ENCODE measurements around the gene LRRC75A. TPM values are rescaled to one million over a fixed set of nuclear protein-coding genes. Genes with fewer than 3 reads are reported as not detected.

The LRRC75A gene
- total RNA-seq, 3 donors from 2014 or later: 1.5 to 3.3 (median 1.6) TPM

DNA sequence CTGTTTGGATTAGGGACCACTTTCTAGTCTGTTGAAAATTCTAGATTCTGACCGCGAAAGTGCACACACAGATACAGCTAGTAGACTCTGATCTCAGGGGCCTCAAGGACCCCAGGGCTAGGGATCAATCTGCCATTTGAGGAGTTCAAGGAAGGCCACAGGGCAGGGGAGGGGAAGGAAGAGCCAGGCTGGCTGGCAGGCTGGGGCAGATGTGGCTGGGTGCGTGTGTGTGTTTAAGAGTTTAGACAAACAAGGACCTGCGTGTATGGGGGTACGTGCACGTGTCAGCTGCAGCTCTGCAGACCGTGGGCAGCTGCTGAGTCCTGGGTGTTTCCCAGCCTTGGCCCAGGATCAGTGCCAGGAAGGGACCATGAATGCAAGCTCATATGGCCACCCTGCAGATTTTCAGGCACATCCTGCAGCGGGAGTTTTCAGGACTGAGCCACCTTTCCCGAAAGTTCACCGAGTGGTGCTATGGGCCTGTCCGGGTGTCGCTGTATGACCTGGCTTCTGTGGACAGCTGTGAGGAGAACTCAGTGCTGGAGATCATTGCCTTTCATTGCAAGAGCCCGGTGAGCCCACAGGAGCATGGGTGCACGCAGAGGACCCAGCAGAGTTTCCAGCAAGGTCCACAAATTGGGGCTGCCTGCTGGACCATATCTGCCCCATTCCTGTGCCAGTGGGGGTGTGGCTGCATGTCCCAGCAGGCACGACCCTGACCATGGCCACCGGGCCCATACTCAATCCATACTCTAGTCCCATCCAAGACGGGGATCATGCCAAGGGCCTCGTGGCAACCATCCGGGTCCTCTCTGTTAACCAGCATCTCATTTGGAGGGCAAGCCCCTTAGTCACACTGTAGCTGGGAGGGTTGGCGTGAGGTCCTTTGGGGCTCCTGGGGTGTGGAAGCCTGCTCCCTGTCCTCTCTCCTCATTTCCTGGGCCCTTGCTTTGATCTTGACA is 66.0 kb downstream of the LRRC75A start:
- TF ChIP-seq POLR2AphosphoS5 (IDR thresholded peaks at IDR 0.05) (no peak), POLR2A (IDR thresholded peaks at IDR 0.05) (no peak)
- TF ChIP-seq, protein P1, sequence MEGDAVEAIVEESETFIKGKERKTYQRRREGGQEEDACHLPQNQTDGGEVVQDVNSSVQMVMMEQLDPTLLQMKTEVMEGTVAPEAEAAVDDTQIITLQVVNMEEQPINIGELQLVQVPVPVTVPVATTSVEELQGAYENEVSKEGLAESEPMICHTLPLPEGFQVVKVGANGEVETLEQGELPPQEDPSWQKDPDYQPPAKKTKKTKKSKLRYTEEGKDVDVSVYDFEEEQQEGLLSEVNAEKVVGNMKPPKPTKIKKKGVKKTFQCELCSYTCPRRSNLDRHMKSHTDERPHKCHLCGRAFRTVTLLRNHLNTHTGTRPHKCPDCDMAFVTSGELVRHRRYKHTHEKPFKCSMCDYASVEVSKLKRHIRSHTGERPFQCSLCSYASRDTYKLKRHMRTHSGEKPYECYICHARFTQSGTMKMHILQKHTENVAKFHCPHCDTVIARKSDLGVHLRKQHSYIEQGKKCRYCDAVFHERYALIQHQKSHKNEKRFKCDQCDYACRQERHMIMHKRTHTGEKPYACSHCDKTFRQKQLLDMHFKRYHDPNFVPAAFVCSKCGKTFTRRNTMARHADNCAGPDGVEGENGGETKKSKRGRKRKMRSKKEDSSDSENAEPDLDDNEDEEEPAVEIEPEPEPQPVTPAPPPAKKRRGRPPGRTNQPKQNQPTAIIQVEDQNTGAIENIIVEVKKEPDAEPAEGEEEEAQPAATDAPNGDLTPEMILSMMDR (IDR thresholded peaks at IDR 0.05): no peak
- Histone ChIP-seq H3K36me3 (no peaks in the 10 kb centered on the region), H3K4me3 (no peak overlapping the region), H3K27ac (no peak overlapping the region), H3K9me3 (no peaks in the 10 kb centered on the region), H3K4me1 (no peaks in the 10 kb centered on the region), H3K27me3 (no peaks in the 10 kb centered on the region)
- no peak for DNase-seq (ENCODE audit: low spot score in 2 of 2)
- intact Hi-C loops (cut with DNase I; ENCODE audit: low total_unique reads): loop anchor here (5.0 kb wide), 1 partner anchor 1306 kb away; no protein-coding TSS in a partner anchor

DNA sequence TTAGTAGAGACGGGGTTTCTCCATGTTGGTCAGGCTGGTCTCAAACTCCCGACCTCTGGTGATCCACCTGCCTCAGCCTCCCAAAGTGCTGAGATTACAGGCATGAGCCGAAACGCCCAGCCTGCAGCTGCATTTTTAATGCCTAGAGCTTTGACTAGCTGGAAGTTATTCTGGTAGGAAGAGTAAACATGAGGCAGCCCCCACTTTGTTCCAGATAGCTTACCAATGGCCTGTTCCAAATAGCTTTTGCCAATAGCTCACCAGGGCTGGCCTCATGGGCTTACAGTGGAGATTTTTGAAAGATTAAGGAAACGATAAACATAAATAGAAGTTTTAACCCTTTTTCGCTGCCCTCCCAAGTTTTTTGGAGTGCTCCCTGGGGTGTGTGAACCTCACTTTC is 66.8 kb downstream of the LRRC75A start:
- TF ChIP-seq, protein P1 (IDR thresholded peaks at IDR 0.05): no peak
- TF ChIP-seq POLR2AphosphoS5 (IDR thresholded peaks at IDR 0.05): no peak
- Histone ChIP-seq H3K4me1 (no peaks in the 10 kb centered on the region), H3K36me3 (no peaks in the 10 kb centered on the region), H3K9me3 (no peaks in the 10 kb centered on the region), H3K4me3 (no peak overlapping the region), H3K27me3 (no peaks in the 10 kb centered on the region), H3K27ac (no peak overlapping the region)
- DNase-seq (ENCODE audit: low spot score in 2 of 2): no peak
- intact Hi-C loops (cut with DNase I; ENCODE audit: low total_unique reads): loop anchor here (5.0 kb wide), 1 partner anchor 1307 kb away; no protein-coding TSS in a partner anchor

DNA sequence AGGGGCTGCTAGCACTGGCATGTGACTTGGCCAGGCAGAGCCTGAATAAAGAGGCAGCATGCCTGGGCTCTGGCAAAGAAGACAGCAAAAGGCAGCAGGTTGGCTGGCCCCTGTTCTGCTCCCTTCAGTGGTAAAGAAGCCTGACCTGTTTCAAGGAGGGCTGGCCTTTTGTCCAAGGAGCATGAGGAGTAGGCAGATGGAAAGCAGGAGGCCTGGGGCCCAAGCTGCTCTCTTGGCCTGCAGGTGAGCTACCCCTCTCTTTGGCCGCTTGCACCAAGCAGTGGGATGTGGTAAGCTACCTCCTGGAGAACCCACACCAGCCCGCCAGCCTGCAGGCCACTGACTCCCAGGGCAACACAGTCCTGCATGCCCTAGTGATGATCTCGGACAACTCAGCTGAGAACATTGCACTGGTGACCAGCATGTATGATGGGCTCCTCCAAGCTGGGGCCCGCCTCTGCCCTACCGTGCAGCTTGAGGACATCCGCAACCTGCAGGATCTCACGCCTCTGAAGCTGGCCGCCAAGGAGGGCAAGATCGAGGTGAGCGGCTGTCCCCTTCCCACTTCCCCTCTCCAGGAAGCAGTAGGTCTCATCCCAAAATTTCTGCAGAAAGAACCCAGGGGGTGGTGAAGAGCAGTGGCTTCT is 68.6 kb downstream of the LRRC75A start:
- TF ChIP-seq, protein P1 (IDR thresholded peaks at IDR 0.05): no peak
- TF ChIP-seq POLR2A (IDR thresholded peaks at IDR 0.05) (no peak), POLR2AphosphoS5 (IDR thresholded peaks at IDR 0.05) (no peak)
- DNase-seq (ENCODE audit: low spot score in 2 of 2): no peak
- Histone ChIP-seq H3K27ac (no peak overlapping the region), H3K4me3 (no peak overlapping the region), H3K27me3 (no peaks in the 10 kb centered on the region), H3K36me3 (no peaks in the 10 kb centered on the region), H3K4me1 (no peaks in the 10 kb centered on the region), H3K9me3 (no peaks in the 10 kb centered on the region)
- intact Hi-C loops (cut with DNase I; ENCODE audit: low total_unique reads): no loop called here

DNA sequence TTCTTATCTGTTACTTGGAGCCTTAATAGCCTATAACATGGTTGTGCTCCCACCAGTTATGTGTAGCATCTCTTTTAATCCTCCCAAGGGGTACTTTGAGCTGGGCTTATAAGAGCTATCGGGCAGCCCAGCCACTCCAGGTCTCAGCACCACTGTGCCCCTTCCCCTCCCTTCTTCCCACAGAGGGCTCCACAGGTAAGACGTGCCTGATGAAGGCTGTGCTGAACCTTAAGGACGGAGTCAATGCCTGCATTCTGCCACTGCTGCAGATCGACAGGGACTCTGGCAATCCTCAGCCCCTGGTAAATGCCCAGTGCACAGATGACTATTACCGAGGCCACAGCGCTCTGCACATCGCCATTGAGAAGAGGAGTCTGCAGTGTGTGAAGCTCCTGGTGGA is 69.6 kb downstream of the LRRC75A start:
- no peak overlapping the region for H3K4me3 ChIP-seq
- H3K4me1 ChIP-seq: no peaks in the 10 kb centered on the region
- H3K27ac ChIP-seq: no peak overlapping the region
- no peaks in the 10 kb centered on the region for H3K27me3 ChIP-seq
- H3K36me3 ChIP-seq: no peaks in the 10 kb centered on the region
- TF ChIP-seq POLR2AphosphoS5 (IDR thresholded peaks at IDR 0.05) (no peak), POLR2A (IDR thresholded peaks at IDR 0.05) (no peak)
- TF ChIP-seq, protein P1 (IDR thresholded peaks at IDR 0.05): no peak
- DNase-seq (ENCODE audit: low spot score in 2 of 2): no peak
- H3K9me3 ChIP-seq: no peaks in the 10 kb centered on the region
- intact Hi-C loops (cut with DNase I; ENCODE audit: low total_unique reads): no loop called here

DNA sequence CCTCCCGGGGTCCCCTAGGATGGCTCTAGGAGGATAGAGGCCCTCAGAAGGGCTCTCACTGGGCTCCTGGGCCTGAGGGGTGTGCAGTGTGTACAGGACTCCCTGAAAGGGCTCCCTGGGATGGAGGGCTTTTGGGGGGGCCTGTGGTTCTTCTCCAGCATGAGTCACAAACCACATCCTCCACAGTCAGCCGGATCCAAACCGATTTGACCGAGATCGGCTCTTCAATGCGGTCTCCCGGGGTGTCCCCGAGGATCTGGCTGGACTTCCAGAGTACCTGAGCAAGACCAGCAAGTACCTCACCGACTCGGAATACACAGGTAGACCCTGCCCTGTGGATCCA is 72.1 kb downstream of the LRRC75A start:
- Histone ChIP-seq H3K36me3 (no peaks in the 10 kb centered on the region), H3K9me3 (no peaks in the 10 kb centered on the region), H3K27ac (peak overlapping the region; percentile 57 to 82), H3K4me1 (no peaks in the 10 kb centered on the region), H3K27me3 (no peaks in the 10 kb centered on the region), H3K4me3 (no peak overlapping the region)
- TF ChIP-seq POLR2AphosphoS5 (IDR thresholded peaks at IDR 0.05): no peak
- intact Hi-C loops (cut with DNase I; ENCODE audit: low total_unique reads): no loop called here
- no peak for DNase-seq (ENCODE audit: low spot score in 2 of 2)
